ENCODE measurements around the gene RAB11FIP5. TPM values are rescaled to one million over a fixed set of nuclear protein-coding genes. Genes with fewer than 3 reads are reported as not detected.

The RAB11FIP5 gene
- total and polyA plus RNA-seq, 9 of the 15 experiments (the other 6 are each of a cell fraction or from before 2014, with no cell fraction given), result 1.7 to 14.4 (median 6.4) TPM

DNA sequence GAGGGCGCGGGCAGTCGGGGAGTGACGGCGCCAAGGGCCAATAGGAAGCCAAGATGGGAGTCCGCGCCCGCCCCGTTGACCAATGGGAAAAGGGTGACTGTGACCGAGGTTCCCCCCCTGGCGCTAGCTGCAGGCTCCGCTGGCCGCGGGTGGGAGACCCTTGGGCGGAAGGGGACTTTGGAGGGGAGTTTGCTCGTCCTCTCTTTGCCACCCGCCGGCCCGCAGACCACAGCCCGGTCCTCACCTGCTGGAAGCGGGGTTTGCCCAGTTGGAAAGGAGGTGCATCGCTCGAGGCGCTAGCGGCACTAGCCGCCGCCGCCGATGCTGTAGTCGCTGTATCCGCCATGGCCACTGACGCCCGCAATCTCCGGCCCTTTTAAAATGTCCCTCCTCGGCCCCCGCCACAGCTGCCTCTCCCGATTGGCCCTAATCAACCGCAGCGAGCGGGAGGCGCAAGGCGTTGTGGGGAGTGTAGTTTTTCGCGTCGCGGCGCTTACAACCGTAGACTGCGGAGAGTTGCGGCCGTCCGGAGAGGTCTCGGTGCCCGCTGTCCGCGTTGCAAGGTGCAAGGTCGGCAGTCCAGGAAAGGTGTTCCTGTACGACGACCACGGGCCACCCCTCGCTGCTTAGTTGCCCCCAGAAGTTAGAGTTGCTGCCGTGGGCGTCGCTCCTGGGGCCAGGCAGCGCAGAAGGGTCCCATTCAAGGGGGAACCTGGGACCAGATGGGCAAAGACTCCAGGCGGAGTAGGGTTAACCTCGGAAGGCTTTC lies 41.2 kb downstream of the RAB11FIP5 start, which contains the start of gene SFXN5:
Gene SFXN5 (minus strand): TSS at position 353 of the 769 bp plus-strand sequence. CDS start 7 bp downstream, at position 346.
- ATAC-seq, result peak; percentile 91
- CTCF ChIA-PET (ENCODE audit: low intra/inter-chr PET ratio), result no interaction called here
- no TSS peak for BruUV-seq (replicated peaks)
- peak within 1 kb of the TSS; percentile 81 to 92 for H3K9ac ChIP-seq (ENCODE audit: insufficient read depth in 1 of 2, low read depth in 2 of 2, low read length in 2 of 2)
- POLR2A ChIA-PET, result interaction anchor here (0.5 to 1.3 kb wide), 12 partner anchors 9 to 1705 kb away, joined by 3 to 5 read pairs (median 4); no protein-coding TSS in a partner anchor
- no peaks in the 10 kb centered on the region for H3K9me3 ChIP-seq (replicated peaks; ENCODE audit: control insufficient read depth, insufficient read depth, low read depth, low read length)
- H3K79me2 ChIP-seq (ENCODE audit: control insufficient read depth, insufficient read depth, low read length), result peaks cover 47% of the 10 kb centered on the region
- peak; percentile 89 for FAIRE-seq
- in situ Hi-C loops (cut with MboI) (no loop called here), intact Hi-C loops (cut with micrococcal nuclease) (loop anchor here (1.0 to 5.0 kb wide), 2 partner anchors 78 to 179 kb away; no protein-coding TSS in a partner anchor)
- H3K27ac ChIP-seq (ENCODE audit: extremely low read depth, low read depth, low read length), result peak within 1 kb of the TSS; percentile 95
- H3K27me3 ChIP-seq (ENCODE audit: control insufficient read depth in 2 of 2, insufficient read depth in 2 of 2, low read length in 2 of 2), result no peaks in the 10 kb centered on the region
- 3% methylated on average over 62 of the region's 67 CpGs for WGBS (ENCODE audit: insufficient coverage, low coverage, missing lambda C conversion rate)
- peak; percentile 98 to 100 (median 99) for DNase-seq (ENCODE audit: extremely low read depth in 1 of 4, low spot score in 3 of 4)
- peak within 1 kb of the TSS; percentile 68 for H3K4me3 ChIP-seq
- peaks cover 16% of the 10 kb centered on the region for H3K36me3 ChIP-seq (ENCODE audit: control insufficient read depth, insufficient read depth, low read length)
- peak within 1 kb of the TSS; percentile 94 for H2AFZ ChIP-seq (ENCODE audit: low read depth, low read length)
- H3K4me1 ChIP-seq (replicated peaks in 1 of 2; ENCODE audit: control insufficient read depth in 2 of 2, insufficient read depth in 2 of 2, low read length in 2 of 2), result peaks cover 17 to 27% of the 10 kb centered on the region in 2 experiments
- H3K9me1 ChIP-seq (ENCODE audit: control insufficient read depth, insufficient read depth, low read length), result no peaks in the 10 kb centered on the region
- peaks cover 5% of the 10 kb centered on the region; the same call in 1 of the 2 replicates for H4K20me1 ChIP-seq (replicated peaks; ENCODE audit: control insufficient read depth, insufficient read depth, low read length)
- peak within 1 kb of the TSS; percentile 92 for H3K4me2 ChIP-seq (ENCODE audit: insufficient read depth, low read length)
- TF ChIP-seq NKRF (IDR thresholded peaks at IDR 0.05; ENCODE audit: borderline replicate concordance) (peak; percentile 80; the same call in 1 of the 2 replicates), ZNF316 (IDR thresholded peaks at IDR 0.05) (no peak), MLLT1 (IDR thresholded peaks at IDR 0.05) (peak; percentile 58 to 90; a peak in 2 of 4 replicates), ZNF77 (CRISPR knock-in tag; IDR thresholded peaks at IDR 0.05) (no peak), CBFB (CRISPR knock-in tag; IDR thresholded peaks at IDR 0.05) (peak; percentile 92), RB1 (IDR thresholded peaks at IDR 0.05; ENCODE audit: low read depth) (peak; percentile 16; the same call in 1 of the 2 replicates), C11orf30 (IDR thresholded peaks at IDR 0.05; ENCODE audit: low read depth) (peak; percentile 62; the same call in 1 of the 2 replicates), ZNF253 (CRISPR knock-in tag; conservative IDR thresholded peaks at IDR 0.05) (no peak), PHB (CRISPR knock-in tag; IDR thresholded peaks at IDR 0.05) (no peak), CC2D1A (IDR thresholded peaks at IDR 0.05) (0 out of 2 replicates have a peak, but pooled peaks have one; percentile 13), ZNF507 (tag; conservative IDR thresholded peaks at IDR 0.05) (no peak), RAD51 (IDR thresholded peaks at IDR 0.05; ENCODE audit: borderline replicate concordance, low read depth) (no peak), NFYB (IDR thresholded peaks at IDR 0.05; ENCODE audit: extremely low read depth, insufficient read length) (peak; percentile 99), CBX1 (IDR thresholded peaks at IDR 0.05; ENCODE audit: low read depth) (no peak), GATAD2A (IDR thresholded peaks at IDR 0.05) (0 out of 2 replicates have a peak, but pooled peaks have one; percentile 26), SIN3A (IDR thresholded peaks at IDR 0.05; ENCODE audit: borderline replicate concordance in 2 of 2, control insufficient read depth in 1 of 2, low read depth in 2 of 2, low read length in 2 of 2) (peak; percentile 13 to 65; a peak in 1 of 4 replicates), ETV5 (CRISPR knock-in tag; IDR thresholded peaks at IDR 0.05; ENCODE audit: low read depth) (peak; percentile 79), HMG20A (CRISPR knock-in tag; conservative IDR thresholded peaks at IDR 0.05) (no peak)
